Mucosa of descending colon (tissue), 3 donors: ENCODE data around the gene POU2AF1. TPM values are rescaled to one million over a fixed set of nuclear protein-coding genes. Genes with fewer than 3 reads are reported as not detected.

Source experiments
- ATAC-seq: fragments of 200-7000 bp; cut with Tn5 transposase; one replicate; pipeline ENCODE4 v1.9.1; 2020; ENCODE audit warnings: mild to moderate bottlenecking, moderate library complexity
- DNase-seq, 3 donors: peaks; one replicate each; pipeline ENCODE4 v3.0.0-alpha.2; 2020
- H3K36me3 ChIP-seq: fragments of 200-600 bp; one replicate; pipeline ENCODE4 v1.8.0; 2021; ENCODE audit warnings: low read depth, mild to moderate bottlenecking
- H3K4me1 ChIP-seq: fragments of 200-600 bp; one replicate; pipeline ENCODE4 v1.8.0; 2021; ENCODE audit warnings: low read depth, mild to moderate bottlenecking
- H3K4me3 ChIP-seq: fragments of 200-600 bp; one replicate; pipeline ENCODE4 v1.8.0; 2021; ENCODE audit warnings: mild to moderate bottlenecking
- H3K9me3 ChIP-seq: fragments of 200-600 bp; one replicate; pipeline ENCODE4 v1.8.0; 2021; ENCODE audit warnings: mild to moderate bottlenecking
- intact Hi-C, 2 donors: fragments of 100-400 bp; cut with DNase I in 1 of 2; cut with micrococcal nuclease in 1 of 2; formaldehyde crosslinking; loops; one replicate each; pipeline versions ENCODE4 v1.11.0 to v1.11.1; 2022; cut with DNase I, micrococcal nuclease
- microRNA-seq: library from miRNA; unstranded; fragments of <30 nt; microRNA quantifications from one replicate; pipeline ENCODE4, GENCODE V29; 2019
- total RNA-seq, 3 donors: library from RNA; stranded (reverse); fragmentation: NEBNext Ultra II Directional in 2 of 3; extraction: Animal tissue kit (Norgen Biotek cat#: 25700) in 2 of 3; gene quantifications; one replicate each; pipeline versions ENCODE4 v1.2.1 to v1.2.4, GENCODE V29; 2021 to 2023
- TF ChIP-seq, protein P1 (sequence below): fragments of 200-600 bp; IDR thresholded peaks from one replicate; pipeline ENCODE4 v1.8.0; 2022; ENCODE audit warnings: antibody characterized with exemption, mild to moderate bottlenecking
- donor health status: DM: no; HTN: no; CAD: no; lungs with moderate emphysema.
- donor health status: DM: no; HTN: no; CAD: no.
- donor health status: DM: no; HTN: yes; CAD: no.

Gene POU2AF1
- total RNA-seq, 3 donors from 2014 or later = 2.8 to 9.3 (median 5.4) TPM

DNA sequence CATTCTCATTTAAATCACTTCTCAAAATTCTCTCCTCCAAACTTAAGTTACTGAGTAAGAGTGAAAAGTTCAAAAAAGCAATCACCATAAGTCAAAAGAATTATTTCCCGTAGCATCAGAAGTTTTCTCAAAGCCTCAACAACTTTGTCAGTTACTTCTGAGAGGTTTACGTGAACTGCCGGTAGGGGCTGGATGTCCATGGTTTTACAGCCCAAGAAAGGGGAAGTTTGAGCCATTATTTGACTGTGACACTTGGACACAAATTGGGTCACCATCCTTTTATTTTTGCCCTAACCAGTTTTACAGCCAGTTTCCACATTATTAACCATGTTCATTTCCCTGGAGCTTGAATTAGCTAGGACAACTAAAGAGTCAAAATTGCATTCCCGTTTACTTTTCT is 73.2 kb downstream of the POU2AF1 start:
- Histone ChIP-seq H3K9me3 (no peaks in the 10 kb centered on the region), H3K4me1 (peaks cover 31% of the 10 kb centered on the region), H3K4me3 (no peak overlapping the region), H3K36me3 (no peaks in the 10 kb centered on the region)
- TF ChIP-seq, protein P1, sequence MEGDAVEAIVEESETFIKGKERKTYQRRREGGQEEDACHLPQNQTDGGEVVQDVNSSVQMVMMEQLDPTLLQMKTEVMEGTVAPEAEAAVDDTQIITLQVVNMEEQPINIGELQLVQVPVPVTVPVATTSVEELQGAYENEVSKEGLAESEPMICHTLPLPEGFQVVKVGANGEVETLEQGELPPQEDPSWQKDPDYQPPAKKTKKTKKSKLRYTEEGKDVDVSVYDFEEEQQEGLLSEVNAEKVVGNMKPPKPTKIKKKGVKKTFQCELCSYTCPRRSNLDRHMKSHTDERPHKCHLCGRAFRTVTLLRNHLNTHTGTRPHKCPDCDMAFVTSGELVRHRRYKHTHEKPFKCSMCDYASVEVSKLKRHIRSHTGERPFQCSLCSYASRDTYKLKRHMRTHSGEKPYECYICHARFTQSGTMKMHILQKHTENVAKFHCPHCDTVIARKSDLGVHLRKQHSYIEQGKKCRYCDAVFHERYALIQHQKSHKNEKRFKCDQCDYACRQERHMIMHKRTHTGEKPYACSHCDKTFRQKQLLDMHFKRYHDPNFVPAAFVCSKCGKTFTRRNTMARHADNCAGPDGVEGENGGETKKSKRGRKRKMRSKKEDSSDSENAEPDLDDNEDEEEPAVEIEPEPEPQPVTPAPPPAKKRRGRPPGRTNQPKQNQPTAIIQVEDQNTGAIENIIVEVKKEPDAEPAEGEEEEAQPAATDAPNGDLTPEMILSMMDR = no peak
- DNase-seq (no peak), ATAC-seq (no peak)
- intact Hi-C loops = no loop called here

- ATAC-seq (no peak), DNase-seq (no peak)
- intact Hi-C loops = no loop called here
- no peak overlapping the region for H3K4me3 ChIP-seq
- TF ChIP-seq, protein P1 = no peak
- peaks cover 35% of the 10 kb centered on the region for H3K4me1 ChIP-seq
- H3K9me3 ChIP-seq = no peaks in the 10 kb centered on the region
- H3K36me3 ChIP-seq = no peaks in the 10 kb centered on the region
Observed at GRCh38 chr11:111305162-111305802, 73.8 kb downstream of the POU2AF1 start.

- DNase-seq = peak; percentile 48 to 64 (median 56)
- intact Hi-C loops = no loop called here
- TF ChIP-seq, protein P1 = no peak
- Histone ChIP-seq H3K4me1 (peaks cover 32% of the 10 kb centered on the region), H3K4me3 (no peak overlapping the region), H3K9me3 (no peaks in the 10 kb centered on the region), H3K36me3 (no peaks in the 10 kb centered on the region)
- peak; percentile 64 for ATAC-seq
Observed at GRCh38 chr11:111303461-111303860, 75.6 kb downstream of the POU2AF1 start.

- Histone ChIP-seq H3K9me3 (no peaks in the 10 kb centered on the region), H3K36me3 (no peaks in the 10 kb centered on the region), H3K4me1 (peaks cover 35% of the 10 kb centered on the region), H3K4me3 (no peak overlapping the region)
- intact Hi-C loops = no loop called here
- TF ChIP-seq, protein P1 = no peak
- peak; percentile 53 for ATAC-seq
- peak; percentile 62 to 65 (median 64) for DNase-seq
Observed at GRCh38 chr11:111302298-111302697, 76.8 kb downstream of the POU2AF1 start.

Small RNA genes lying within 50 kb of the gene (microRNA-seq; reads per million reads assigned to microRNA genes)
- gene MIR4491 = not detected

Other genes with a start within 250 kb of the POU2AF1 start
- 1 to 10 TPM; 1.0 to 2.1 (median 2.1) TPM for gene POU2AF2, start 133.6 kb downstream of the POU2AF1 start, total RNA-seq
- 10 to 100 TPM in 1 of 3 donors, 1 to 10 TPM in 2; 6.7 to 14.5 (median 8.1) TPM for gene POU2AF3, start 80.7 kb downstream of the POU2AF1 start, total RNA-seq
- gene BTG4, start 133.1 kb upstream of the POU2AF1 start, total RNA-seq = not detected
- gene HOATZ, start 135.5 kb upstream of the POU2AF1 start, total RNA-seq = not detected
- gene LAYN, start 161.4 kb upstream of the POU2AF1 start, total RNA-seq = 10 to 100 TPM in 1 of 3 donors, 1 to 10 TPM in 1, under 1 TPM in 1; 0.90 to 22.9 (median 2.7) TPM
- gene SIK2, start 223.2 kb upstream of the POU2AF1 start, total RNA-seq = 10 to 100 TPM; 22.0 to 23.0 (median 22.7) TPM